H1 (cell line): ENCODE measurements around the gene AKR1B15. TPM values are rescaled to one million over a fixed set of nuclear protein-coding genes. Genes with fewer than 3 reads are reported as not detected.

Experiments used
- CTCF ChIA-PET: fragments of 300-600 bp; sonication (Branson Sonifier 250); formaldehyde crosslinking; loops from one replicate; lab custom pipeline; 2021; ENCODE audit not compliant: partially characterized antibody; lab: Charles Lee
- POLR2A ChIA-PET: fragments of 300-600 bp; sonication (Branson Sonifier 250); formaldehyde crosslinking; loops from one replicate; lab custom pipeline; 2021; ENCODE audit warnings: inconsistent platforms; ENCODE audit not compliant: partially characterized antibody; lab: Charles Lee
- DNase-seq, 2 experiments: peaks; one replicate each; pipeline versions ENCODE4 v3.0.0 to v3.0.0-alpha.2; 2010 to 2022; ENCODE audit warnings: low spot score in 2 of 2, low read depth in 1 of 2, mixed read lengths in 1 of 2
- FAIRE-seq: peaks from 2 replicates; lab custom pipeline; 2011; peaks lifted over from hg19 to GRCh38; lab: Jason Lieb, UNC
- H2AFZ ChIP-seq: 2 replicates; pipeline ENCODE4 v1.8.1; 2012; ENCODE audit warnings: low read length, inconsistent platforms
- H2AK5ac ChIP-seq: 2 replicates; pipeline ENCODE4 v1.6.1; 2013; ENCODE audit warnings: low read depth, low read length
- H2BK120ac ChIP-seq: replicated peaks from 2 replicates; pipeline ENCODE3; 2013; ENCODE audit warnings: low read depth, low read length, inconsistent platforms
- H2BK12ac ChIP-seq: 2 replicates; pipeline ENCODE4 v1.6.1; 2013; ENCODE audit warnings: low read depth, low read length
- H2BK15ac ChIP-seq: 2 replicates; pipeline ENCODE4 v1.6.1; 2013; ENCODE audit warnings: low read length
- H2BK20ac ChIP-seq: 2 replicates; pipeline ENCODE4 v1.6.1; 2013; ENCODE audit warnings: low read length
- H2BK5ac ChIP-seq: 2 replicates; pipeline ENCODE4 v1.6.1; 2013; ENCODE audit warnings: low read depth, low read length
- H3K14ac ChIP-seq: 2 replicates; pipeline ENCODE4 v1.6.1; 2013; ENCODE audit warnings: inconsistent platforms; ENCODE audit not compliant: insufficient read length
- H3K18ac ChIP-seq: 2 replicates; pipeline ENCODE4 v1.6.1; 2013; ENCODE audit warnings: low read length; ENCODE audit errors: extremely low read depth
- H3K23ac ChIP-seq: 2 replicates; pipeline ENCODE4 v1.6.1; 2013; ENCODE audit warnings: inconsistent platforms; ENCODE audit not compliant: insufficient read length
- H3K23me2 ChIP-seq: 2 replicates; pipeline ENCODE4 v1.6.1; 2013; ENCODE audit warnings: low read depth, low read length
- H3K27ac ChIP-seq: 2 replicates; pipeline ENCODE4 v1.6.1; 2011; ENCODE audit warnings: low read depth, low read length, inconsistent platforms
- H3K27me3 ChIP-seq, 4 experiments: replicated peaks in 1 of 4; 1 replicate in 1 of 4; 2 replicates in 3 of 4; pipeline versions ENCODE4 v1.6.1 to v1.8.1; 2011 to 2013; ENCODE audit warnings: low read length in 3 of 4, mild to moderate bottlenecking in 3 of 4, inconsistent platforms in 2 of 4, mixed read lengths in 2 of 4, moderate library complexity in 1 of 4; ENCODE audit not compliant: control insufficient read depth in 3 of 4, insufficient read depth in 3 of 4; ENCODE audit errors: extremely low read depth in 1 of 4
- H3K36me3 ChIP-seq, 4 experiments: 2 replicates each; pipeline versions ENCODE4 v1.6.1 to v1.8.1; 2011 to 2013; ENCODE audit warnings: mild to moderate bottlenecking in 4 of 4, low read length in 3 of 4, moderate library complexity in 2 of 4, control low read depth in 1 of 4, inconsistent platforms in 1 of 4; ENCODE audit not compliant: insufficient read depth in 4 of 4, control insufficient read depth in 2 of 4
- H3K4ac ChIP-seq: replicated peaks from 2 replicates; pipeline ENCODE3; 2013; ENCODE audit warnings: low read length, low read depth, mixed read lengths, inconsistent platforms; ENCODE audit not compliant: insufficient read length
- H3K4me1 ChIP-seq, 4 experiments: replicated peaks in 1 of 4; 1 replicate in 1 of 4; 2 replicates in 3 of 4; pipeline versions ENCODE4 v1.6.1 to v1.8.1; 2011 to 2013; ENCODE audit warnings: low read length in 3 of 4, inconsistent platforms in 2 of 4, mixed read lengths in 1 of 4; ENCODE audit not compliant: insufficient read depth in 4 of 4, control insufficient read depth in 3 of 4
- H3K4me2 ChIP-seq, 2 experiments: 2 replicates each; pipeline versions ENCODE4 v1.6.1 to v1.8.1; 2011 to 2013; ENCODE audit warnings: low read depth in 2 of 2, low read length in 2 of 2, control low read depth in 1 of 2, inconsistent platforms in 1 of 2, mild to moderate bottlenecking in 1 of 2; ENCODE audit not compliant: insufficient read depth in 1 of 2
- H3K4me3 ChIP-seq, 4 experiments: fragments of 200-600, 300-600 bp in 1 of 4; sonication (generic), shearing (Covaris generic), sonication (Bioruptor Twin) in 1 of 4; 2 replicates each; pipeline versions ENCODE4 v1.5.1 to v1.8.1; 2011 to 2016; ENCODE audit warnings: low read length in 4 of 4, low read depth in 3 of 4, control low read depth in 2 of 4, inconsistent platforms in 2 of 4, mild to moderate bottlenecking in 2 of 4, mixed read lengths in 1 of 4, moderate library complexity in 1 of 4; ENCODE audit not compliant: insufficient read depth in 2 of 4; ENCODE audit errors: extremely low read depth in 1 of 4
- H3K56ac ChIP-seq: replicated peaks from 2 replicates; pipeline ENCODE3; 2013; ENCODE audit warnings: low read depth, mild to moderate bottlenecking, mixed read lengths, low read length, inconsistent platforms; ENCODE audit not compliant: insufficient read length
- H3K79me1 ChIP-seq: 2 replicates; pipeline ENCODE4 v1.6.1; 2013; ENCODE audit warnings: low read depth, low read length, control low read depth
- H3K79me2 ChIP-seq, 2 experiments: 2 replicates each; pipeline versions ENCODE4 v1.6.1 to v1.8.1; 2012 to 2013; ENCODE audit warnings: low read length in 2 of 2, mild to moderate bottlenecking in 2 of 2, inconsistent platforms in 1 of 2; ENCODE audit not compliant: insufficient read depth in 2 of 2, control insufficient read depth in 1 of 2
- H3K9ac ChIP-seq, 4 experiments: replicated peaks in 1 of 4; 1 replicate in 1 of 4; 2 replicates in 3 of 4; pipeline versions ENCODE4 v1.6.1 to v1.8.1; 2011 to 2013; ENCODE audit warnings: low read depth in 3 of 4, low read length in 3 of 4, control low read depth in 2 of 4, mild to moderate bottlenecking in 2 of 4, moderate library complexity in 2 of 4, inconsistent platforms in 1 of 4; ENCODE audit errors: extremely low read depth in 1 of 4
- H3K9me3 ChIP-seq, 2 experiments: 2 replicates each; pipeline versions ENCODE4 v1.6.1 to v1.8.1; 2012 to 2013; ENCODE audit warnings: mild to moderate bottlenecking in 2 of 2, moderate library complexity in 2 of 2, control low read depth in 1 of 2, inconsistent platforms in 1 of 2, low read depth in 1 of 2, low read length in 1 of 2, mixed read lengths in 1 of 2; ENCODE audit not compliant: insufficient read depth in 2 of 2
- H4K20me1 ChIP-seq, 2 experiments: replicated peaks in 1 of 2; 2 replicates each; pipeline versions ENCODE3 to v1.8.1; 2011 to 2013; ENCODE audit warnings: inconsistent platforms in 2 of 2, low read length in 2 of 2, mild to moderate bottlenecking in 1 of 2; ENCODE audit not compliant: insufficient read depth in 2 of 2, control insufficient read depth in 1 of 2
- H4K5ac ChIP-seq: 2 replicates; pipeline ENCODE4 v1.6.1; 2013; ENCODE audit warnings: low read length, low read depth, mixed read lengths, inconsistent platforms; ENCODE audit not compliant: insufficient read length
- H4K8ac ChIP-seq: 2 replicates; pipeline ENCODE4 v1.8.0; 2013; ENCODE audit warnings: mild to moderate bottlenecking, moderate library complexity, low read length, inconsistent platforms; ENCODE audit not compliant: insufficient read depth; ENCODE audit errors: extremely low read depth
- H4K91ac ChIP-seq: replicated peaks from 2 replicates; pipeline ENCODE3; 2013; ENCODE audit warnings: low read length, mixed read lengths, inconsistent platforms; ENCODE audit not compliant: insufficient read length
- BACH1 ChIP-seq: IDR thresholded peaks from 2 replicates; pipeline ENCODE4 v1.6.1; 2012; ENCODE audit warnings: low read length, improper control_type of control experiment
- CBX8 ChIP-seq: fragments of 300-800, 300-1000 bp; sonication (generic); IDR thresholded peaks from 2 replicates; pipeline ENCODE4 v1.7.1; 2016; ENCODE audit warnings: low read depth, low read length, borderline replicate concordance
- CHD2 ChIP-seq: IDR thresholded peaks from 2 replicates; pipeline ENCODE4 v1.6.1; 2012; ENCODE audit warnings: low read length, improper control_type of control experiment
- FOSL1 ChIP-seq: IDR thresholded peaks from 2 replicates; pipeline ENCODE4 v1.6.1; 2011; ENCODE audit warnings: mild to moderate bottlenecking, low read depth, low read length, moderate library complexity; ENCODE audit not compliant: insufficient read depth
- GTF2F1 ChIP-seq: IDR thresholded peaks from 2 replicates; pipeline ENCODE4 v1.6.1; 2012; ENCODE audit warnings: low read depth, low read length, improper control_type of control experiment, borderline replicate concordance
- MAFK ChIP-seq: IDR thresholded peaks from 2 replicates; pipeline ENCODE4 v1.6.1; 2012; ENCODE audit warnings: low read depth, mild to moderate bottlenecking, improper control_type of control experiment, low read length
- WGBS, 2 experiments: shearing (Covaris generic) in 1 of 2; methylation state at CpG; one replicate each; pipeline versions ENCODE4 v1.1.6 to v1.1.7; 2013 to 2015; ENCODE audit warnings: low lambda C conversion rate in 2 of 2, mixed read lengths in 2 of 2, inconsistent platforms in 1 of 2, low coverage in 1 of 2, missing lambda C conversion rate in 1 of 2; ENCODE audit not compliant: insufficient replicate concordance in 2 of 2, insufficient coverage in 1 of 2, insufficient read length in 1 of 2; ENCODE audit errors: extremely low coverage in 1 of 2, missing lambda C conversion rate in 1 of 2; 5-methylcytosine and 5-hydroxymethylcytosine counted together
- polyA plus RNA-seq, 7 experiments: library from polyadenylated mRNA; depleted of rRNA in 3 of 7; stranded (reverse) in 5 of 7; unstranded in 2 of 7; fragments of >200 nt in 5 of 7; fragments of 200-250 nt in 2 of 7; gene quantifications; 1 replicate in 5 of 7; 2 replicates in 1 of 7; 4 replicates in 1 of 7; pipeline versions ENCODE4 v1.2.1 to v1.2.3, GENCODE V29; 2011 to 2013; ENCODE audit warnings: missing spikeins in 2 of 7, mixed read lengths in 2 of 7
- total RNA-seq: library from RNA; stranded (reverse); fragmentation: NEBNext Ultra II Directional; extraction: Animal tissue kit (Norgen Biotek cat#: 25700); gene quantifications from 2 replicates; pipeline ENCODE4 v1.2.1, GENCODE V29; 2021

AKR1B15 gene
- total and polyA plus RNA-seq, 2 of the 8 experiments (the other 6 are each of a cell fraction or from before 2014, with no cell fraction given): 0.15 to 0.47 TPM

GRCh38 chr7:134502463-134503371, 46.2 kb upstream of the AKR1B15 start:
- Histone ChIP-seq H3K27me3 (no peaks in the 10 kb centered on the region), H3K4me2 (no peak overlapping the region), H3K23ac (no peak overlapping the region), H3K14ac (no peak overlapping the region), H2BK12ac (no peak overlapping the region), H3K56ac (no peak overlapping the region), H2BK5ac (no peak overlapping the region), H3K4me1 (no peaks in the 10 kb centered on the region), H3K79me1 (no peaks in the 10 kb centered on the region), H3K36me3 (no peaks in the 10 kb centered on the region), H2BK120ac (no peak overlapping the region), H4K91ac (no peak overlapping the region), H3K4me3 (no peak overlapping the region), H3K4ac (no peak overlapping the region), H3K27ac (no peak overlapping the region), H2BK15ac (no peak overlapping the region), H4K5ac (no peak overlapping the region), H4K8ac (no peak overlapping the region), H3K9ac (no peak overlapping the region), H2AFZ (no peak overlapping the region), H3K18ac (no peak overlapping the region), H3K9me3 (no peaks in the 10 kb centered on the region), H3K23me2 (no peaks in the 10 kb centered on the region), H2BK20ac (no peak overlapping the region), H2AK5ac (no peak overlapping the region), H4K20me1 (no peaks in the 10 kb centered on the region), H3K79me2 (no peaks in the 10 kb centered on the region)
- 91% methylated on average over 3 of the region's 3 CpGs; no CpG with 5 or more reads in 1 of the 2 experiments for WGBS, 2 experiments
- no peak for FAIRE-seq
- ChIA-PET CTCF (interaction anchor here (0.8 to 1.5 kb wide), 5 partner anchors 10 to 82 kb away, joined by 3 to 6 read pairs (median 3); no protein-coding TSS in a partner anchor), POLR2A (no interaction called here)
- DNase-seq: no peak
- TF ChIP-seq GTF2F1 (no peak), BACH1 (no peak), FOSL1 (no peak), MAFK (no peak), CBX8 (no peak), CHD2 (no peak)
